ENCODE measurements around the gene NFIX. TPM values are rescaled to one million over a fixed set of nuclear protein-coding genes. Genes with fewer than 3 reads are reported as not detected.

NFIX gene
- total RNA-seq, 1 experiment from 2014 or later, result 144 TPM

DNA sequence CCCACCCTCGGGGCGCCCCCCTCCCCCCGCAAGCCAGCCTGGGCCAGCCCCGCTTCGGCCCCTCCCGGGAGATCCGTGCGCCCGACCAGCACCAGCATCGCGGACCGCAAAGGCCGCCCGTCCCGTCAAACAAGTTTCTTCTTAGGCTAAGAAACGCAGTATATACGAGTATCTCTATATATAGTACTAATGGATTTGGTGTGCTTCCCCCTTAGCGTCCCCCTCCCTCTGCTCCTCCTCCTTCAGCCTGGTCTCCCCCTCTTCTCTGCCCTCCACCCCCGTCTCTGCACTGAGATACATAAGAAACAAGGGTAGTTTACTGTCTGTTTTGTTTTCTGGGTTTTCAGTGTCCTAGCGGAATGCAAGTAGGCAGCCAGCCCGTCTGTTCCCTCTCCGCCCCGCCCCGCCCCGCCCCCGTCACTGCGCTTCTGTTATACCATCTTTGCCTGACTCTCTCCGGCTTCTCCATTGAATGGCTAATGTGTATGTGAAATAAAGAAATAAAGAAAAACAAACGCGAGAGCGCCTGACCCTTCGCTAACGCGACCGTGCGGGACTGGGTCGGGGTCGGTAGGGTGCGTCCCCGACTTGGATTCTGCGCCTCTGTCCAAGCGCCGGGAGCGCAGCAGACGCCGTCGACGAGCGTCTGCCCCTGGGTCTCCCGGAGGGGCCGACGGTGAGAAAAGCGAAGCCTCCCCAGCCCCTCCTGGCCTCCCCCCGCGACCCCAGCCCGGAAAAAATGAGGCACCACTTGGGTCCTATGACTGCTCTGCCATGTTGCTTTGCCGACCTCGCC lies 103.2 kb downstream of the NFIX start:
- in situ Hi-C loops (cut with HindIII; ENCODE audit: low pct_unique_long_range_greater_than_20kb, low sequenced_read_pairs), result no loop called here
- intact Hi-C loops (cut with micrococcal nuclease; ENCODE audit: unreplicated experiment), result loop anchor here (10.0 kb wide), 1 partner anchor 64 kb away; no protein-coding TSS in a partner anchor
- ChIA-PET CTCF (no interaction called here), POLR2A (no interaction called here)
- Histone ChIP-seq H3K36me3 (ENCODE audit: control insufficient read depth, insufficient read depth, low read length) (no peaks in the 10 kb centered on the region), H3K4me3 (ENCODE audit: low read depth in 2 of 2, low read length in 2 of 2) (no peak overlapping the region), H3K9me3 (ENCODE audit: control insufficient read depth, insufficient read depth, low read depth, low read length) (no peaks in the 10 kb centered on the region), H3K27me3 (ENCODE audit: control insufficient read depth, insufficient read depth, low read length) (no peaks in the 10 kb centered on the region), H3K27ac (ENCODE audit: low read length) (no peak overlapping the region), H3K4me1 (ENCODE audit: control insufficient read depth, insufficient read depth, low read length) (peaks cover 40% of the 10 kb centered on the region)
- TF ChIP-seq, protein P1, sequence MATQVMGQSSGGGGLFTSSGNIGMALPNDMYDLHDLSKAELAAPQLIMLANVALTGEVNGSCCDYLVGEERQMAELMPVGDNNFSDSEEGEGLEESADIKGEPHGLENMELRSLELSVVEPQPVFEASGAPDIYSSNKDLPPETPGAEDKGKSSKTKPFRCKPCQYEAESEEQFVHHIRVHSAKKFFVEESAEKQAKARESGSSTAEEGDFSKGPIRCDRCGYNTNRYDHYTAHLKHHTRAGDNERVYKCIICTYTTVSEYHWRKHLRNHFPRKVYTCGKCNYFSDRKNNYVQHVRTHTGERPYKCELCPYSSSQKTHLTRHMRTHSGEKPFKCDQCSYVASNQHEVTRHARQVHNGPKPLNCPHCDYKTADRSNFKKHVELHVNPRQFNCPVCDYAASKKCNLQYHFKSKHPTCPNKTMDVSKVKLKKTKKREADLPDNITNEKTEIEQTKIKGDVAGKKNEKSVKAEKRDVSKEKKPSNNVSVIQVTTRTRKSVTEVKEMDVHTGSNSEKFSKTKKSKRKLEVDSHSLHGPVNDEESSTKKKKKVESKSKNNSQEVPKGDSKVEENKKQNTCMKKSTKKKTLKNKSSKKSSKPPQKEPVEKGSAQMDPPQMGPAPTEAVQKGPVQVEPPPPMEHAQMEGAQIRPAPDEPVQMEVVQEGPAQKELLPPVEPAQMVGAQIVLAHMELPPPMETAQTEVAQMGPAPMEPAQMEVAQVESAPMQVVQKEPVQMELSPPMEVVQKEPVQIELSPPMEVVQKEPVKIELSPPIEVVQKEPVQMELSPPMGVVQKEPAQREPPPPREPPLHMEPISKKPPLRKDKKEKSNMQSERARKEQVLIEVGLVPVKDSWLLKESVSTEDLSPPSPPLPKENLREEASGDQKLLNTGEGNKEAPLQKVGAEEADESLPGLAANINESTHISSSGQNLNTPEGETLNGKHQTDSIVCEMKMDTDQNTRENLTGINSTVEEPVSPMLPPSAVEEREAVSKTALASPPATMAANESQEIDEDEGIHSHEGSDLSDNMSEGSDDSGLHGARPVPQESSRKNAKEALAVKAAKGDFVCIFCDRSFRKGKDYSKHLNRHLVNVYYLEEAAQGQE (IDR thresholded peaks at IDR 0.05; ENCODE audit: insufficient read depth in 1 of 2, low read depth in 2 of 2, low read length in 1 of 2), result no peak
- TF ChIP-seq, protein P2, sequence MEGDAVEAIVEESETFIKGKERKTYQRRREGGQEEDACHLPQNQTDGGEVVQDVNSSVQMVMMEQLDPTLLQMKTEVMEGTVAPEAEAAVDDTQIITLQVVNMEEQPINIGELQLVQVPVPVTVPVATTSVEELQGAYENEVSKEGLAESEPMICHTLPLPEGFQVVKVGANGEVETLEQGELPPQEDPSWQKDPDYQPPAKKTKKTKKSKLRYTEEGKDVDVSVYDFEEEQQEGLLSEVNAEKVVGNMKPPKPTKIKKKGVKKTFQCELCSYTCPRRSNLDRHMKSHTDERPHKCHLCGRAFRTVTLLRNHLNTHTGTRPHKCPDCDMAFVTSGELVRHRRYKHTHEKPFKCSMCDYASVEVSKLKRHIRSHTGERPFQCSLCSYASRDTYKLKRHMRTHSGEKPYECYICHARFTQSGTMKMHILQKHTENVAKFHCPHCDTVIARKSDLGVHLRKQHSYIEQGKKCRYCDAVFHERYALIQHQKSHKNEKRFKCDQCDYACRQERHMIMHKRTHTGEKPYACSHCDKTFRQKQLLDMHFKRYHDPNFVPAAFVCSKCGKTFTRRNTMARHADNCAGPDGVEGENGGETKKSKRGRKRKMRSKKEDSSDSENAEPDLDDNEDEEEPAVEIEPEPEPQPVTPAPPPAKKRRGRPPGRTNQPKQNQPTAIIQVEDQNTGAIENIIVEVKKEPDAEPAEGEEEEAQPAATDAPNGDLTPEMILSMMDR (IDR thresholded peaks at IDR 0.05), result no peak
- TF ChIP-seq POLR2AphosphoS5 (IDR thresholded peaks at IDR 0.05; ENCODE audit: low read depth, low read length), result no peak
- TF ChIP-seq TCF7L2 (IDR thresholded peaks at IDR 0.05; ENCODE audit: low read depth, low read length), result no peak
- TF ChIP-seq SIN3A (IDR thresholded peaks at IDR 0.05; ENCODE audit: borderline replicate concordance, insufficient read depth, low read depth, low read length), result no peak
- DNase-seq (ENCODE audit: low read depth, low spot score), result no peak
- BruUV-seq (replicated peaks), result no TSS peak
- no peak for ATAC-seq

DNA sequence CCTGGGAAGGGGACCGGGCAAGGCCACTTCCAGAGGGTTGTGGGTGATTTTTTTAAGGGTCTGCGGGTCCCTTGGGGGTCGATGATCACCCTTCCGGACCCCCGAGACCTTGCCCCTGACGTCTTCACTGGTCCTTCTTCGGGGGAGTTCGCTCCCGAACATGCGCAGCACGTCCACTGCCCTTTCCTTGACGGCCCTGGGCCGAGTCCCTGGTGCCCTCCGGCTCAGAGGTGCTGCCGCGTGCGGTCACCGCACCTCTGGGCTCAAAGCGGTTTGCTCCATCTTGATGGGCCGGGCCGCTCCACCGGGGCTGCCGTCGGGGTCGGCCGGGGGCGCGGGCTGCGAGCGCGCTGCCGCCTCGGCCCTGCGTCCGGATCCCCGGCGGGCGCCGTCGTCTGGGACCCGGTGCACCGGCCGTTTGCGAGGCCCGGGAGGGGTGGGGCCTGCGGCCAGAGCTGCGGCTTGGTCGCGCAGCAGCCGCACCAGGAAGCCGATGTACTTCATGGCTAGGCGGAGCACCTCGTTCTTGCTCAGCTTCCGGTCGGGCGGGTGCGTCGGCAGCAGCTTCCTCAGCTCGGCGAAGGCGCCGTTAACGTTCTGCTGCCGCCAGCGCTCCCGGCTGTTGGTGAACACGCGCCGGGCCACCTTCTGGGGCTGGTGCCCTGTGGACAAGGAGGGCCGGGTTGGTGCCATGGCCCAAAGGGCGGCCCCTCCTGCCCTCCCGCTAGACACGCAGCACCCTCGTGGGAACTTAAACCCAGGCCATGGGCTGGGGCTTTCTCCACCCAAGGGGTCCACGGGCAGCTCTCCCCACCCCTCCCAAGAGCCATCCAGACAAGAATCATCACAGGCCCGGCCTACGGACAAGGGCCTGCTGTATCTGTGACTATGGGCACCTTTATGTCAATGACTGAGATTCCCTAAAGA lies 104.1 kb downstream of the NFIX start:
- intact Hi-C loops (cut with micrococcal nuclease; ENCODE audit: unreplicated experiment) (loop anchor here (10.0 kb wide), 1 partner anchor 65 kb away; no protein-coding TSS in a partner anchor), in situ Hi-C loops (cut with HindIII; ENCODE audit: low pct_unique_long_range_greater_than_20kb, low sequenced_read_pairs) (no loop called here)
- ChIA-PET POLR2A (no interaction called here), CTCF (no interaction called here)
- ATAC-seq, result no peak
- H3K4me3 ChIP-seq (ENCODE audit: low read depth in 2 of 2, low read length in 2 of 2), result no peak overlapping the region
- H3K36me3 ChIP-seq (ENCODE audit: control insufficient read depth, insufficient read depth, low read length), result no peaks in the 10 kb centered on the region
- no peak overlapping the region for H3K27ac ChIP-seq (ENCODE audit: low read length)
- H3K4me1 ChIP-seq (ENCODE audit: control insufficient read depth, insufficient read depth, low read length), result peaks cover 31% of the 10 kb centered on the region
- H3K9me3 ChIP-seq (ENCODE audit: control insufficient read depth, insufficient read depth, low read depth, low read length), result no peaks in the 10 kb centered on the region
- TF ChIP-seq POLR2AphosphoS5 (IDR thresholded peaks at IDR 0.05; ENCODE audit: low read depth, low read length) (no peak), SIN3A (IDR thresholded peaks at IDR 0.05; ENCODE audit: borderline replicate concordance, insufficient read depth, low read depth, low read length) (no peak), TCF7L2 (IDR thresholded peaks at IDR 0.05; ENCODE audit: low read depth, low read length) (no peak)
- TF ChIP-seq, protein P1 (IDR thresholded peaks at IDR 0.05; ENCODE audit: insufficient read depth in 1 of 2, low read depth in 2 of 2, low read length in 1 of 2), result no peak
- TF ChIP-seq, protein P2 (IDR thresholded peaks at IDR 0.05), result no peak
- DNase-seq (ENCODE audit: low read depth, low spot score), result no peak
- H3K27me3 ChIP-seq (ENCODE audit: control insufficient read depth, insufficient read depth, low read length), result no peaks in the 10 kb centered on the region
- BruUV-seq (replicated peaks), result no TSS peak

Data from Panc1 (cell line).